Dedifferentiated amniotic fluid mesenchymal stem cell (primary cell): Measurements from ENCODE around the gene GNG2.
A peak's percentile ranks its signal among the peaks of the same experiment; 100 is the strongest.

Source experiments
- DNase-seq: peaks from one replicate; pipeline ENCODE4 v3.0.0-alpha.2; 2016; ENCODE audit errors: extremely low spot score

The GNG2 gene

GRCh38 chr14:51856792-51857296 lies 3.6 kb upstream of the GNG2 start:
- DNase-seq = no peak

- DNase-seq = no peak
Measured at GRCh38 chr14:51859131-51859530, 1.3 kb upstream of the GNG2 start.

- no peak for DNase-seq
Measured at GRCh38 chr14:51860825-51861499, 550 bp downstream of the GNG2 start.

GRCh38 chr14:51862176-51862796 lies 1.9 kb downstream of the GNG2 start:
- DNase-seq = no peak

DNA sequence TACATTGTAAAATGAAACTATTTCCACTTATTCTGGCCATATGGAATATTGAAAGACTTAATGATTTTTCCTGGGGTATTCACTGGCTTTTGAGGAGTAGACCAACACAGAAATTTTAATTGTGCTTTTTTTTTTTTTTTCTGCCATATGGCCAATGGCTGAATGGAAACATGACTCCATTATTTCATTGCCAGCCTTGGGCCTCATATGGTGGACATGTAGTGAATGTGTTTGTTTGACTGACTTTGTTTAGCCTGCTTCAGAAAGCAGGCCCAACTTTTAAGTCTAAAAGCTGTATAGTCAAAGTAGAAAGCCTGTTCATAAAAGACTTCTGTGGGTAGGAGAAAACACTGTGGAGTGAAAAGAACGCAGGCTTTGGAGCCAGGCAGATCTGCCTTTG lies 2.4 kb downstream of the GNG2 start:
- DNase-seq = no peak

DNA sequence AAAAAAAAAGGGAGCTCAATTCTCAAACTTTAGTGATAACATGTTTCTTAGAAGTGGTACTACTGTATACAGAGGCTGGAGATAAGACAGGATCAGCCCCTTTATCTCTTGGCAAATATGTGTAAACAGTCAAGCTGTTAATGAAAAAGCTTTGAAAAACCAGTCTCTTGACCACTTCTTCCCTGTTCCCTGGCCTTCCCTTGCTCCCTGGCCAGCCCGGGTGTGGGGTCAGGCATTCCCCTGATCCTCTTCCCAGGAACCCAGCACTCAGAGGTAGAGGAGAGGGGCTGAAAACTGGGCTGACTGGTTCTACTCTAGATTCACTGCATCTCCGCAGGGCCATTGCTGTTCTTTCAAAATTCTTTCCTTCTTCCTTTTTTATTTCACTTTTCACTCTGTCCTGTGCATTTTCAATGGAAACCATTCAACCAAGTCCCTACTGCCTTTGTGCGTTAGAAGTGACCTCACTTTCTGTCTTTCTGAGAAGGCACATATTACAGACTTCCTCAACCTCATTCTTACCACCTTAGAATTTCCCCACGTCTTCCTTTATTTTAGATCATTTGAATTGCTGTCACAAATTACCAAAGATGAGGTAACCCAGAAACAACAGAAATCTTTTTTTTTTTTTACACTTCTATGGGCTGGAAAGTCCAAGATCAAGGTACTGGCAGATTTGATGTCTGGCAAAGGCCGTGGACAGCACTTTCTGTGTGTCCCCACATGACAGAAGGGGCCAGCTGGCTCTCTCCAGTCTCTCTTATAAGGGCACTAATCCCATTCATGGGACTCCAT lies 5.7 kb downstream of the GNG2 start:
- no peak for DNase-seq

- no peak for DNase-seq
Measured at GRCh38 chr14:51867741-51868140, 7.3 kb downstream of the GNG2 start.

- no peak for DNase-seq
Measured at GRCh38 chr14:51868405-51868804, 8.0 kb downstream of the GNG2 start.

- DNase-seq = no peak
Measured at GRCh38 chr14:51869411-51870100, 9.1 kb downstream of the GNG2 start.

- DNase-seq = no peak
Measured at GRCh38 chr14:51870606-51871005, 10.2 kb downstream of the GNG2 start.

DNA sequence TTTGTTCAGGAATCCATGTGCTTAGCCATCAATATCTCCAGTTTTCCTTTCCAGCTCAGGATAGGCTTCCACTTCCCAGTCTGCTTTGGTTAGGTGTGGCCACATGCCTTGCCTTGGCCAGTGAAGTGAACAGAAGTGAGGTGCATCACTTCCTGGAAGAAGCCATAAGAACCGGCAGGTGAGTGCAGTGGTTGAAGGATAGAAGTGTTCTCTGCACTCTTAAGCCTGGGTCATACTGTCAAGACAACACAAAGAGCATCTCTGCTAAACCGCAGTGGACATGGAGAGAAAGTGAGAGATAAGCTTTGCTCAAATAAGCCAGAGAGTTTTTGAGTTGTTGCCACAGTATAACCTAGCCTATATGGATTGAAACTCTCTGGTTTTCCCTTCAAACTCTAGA lies 11.4 kb downstream of the GNG2 start:
- DNase-seq = no peak

- DNase-seq = no peak
Measured at GRCh38 chr14:51872396-51872795, 12.0 kb downstream of the GNG2 start.

GRCh38 chr14:51873221-51873893 lies 12.9 kb downstream of the GNG2 start:
- DNase-seq = peak; percentile 84

DNA sequence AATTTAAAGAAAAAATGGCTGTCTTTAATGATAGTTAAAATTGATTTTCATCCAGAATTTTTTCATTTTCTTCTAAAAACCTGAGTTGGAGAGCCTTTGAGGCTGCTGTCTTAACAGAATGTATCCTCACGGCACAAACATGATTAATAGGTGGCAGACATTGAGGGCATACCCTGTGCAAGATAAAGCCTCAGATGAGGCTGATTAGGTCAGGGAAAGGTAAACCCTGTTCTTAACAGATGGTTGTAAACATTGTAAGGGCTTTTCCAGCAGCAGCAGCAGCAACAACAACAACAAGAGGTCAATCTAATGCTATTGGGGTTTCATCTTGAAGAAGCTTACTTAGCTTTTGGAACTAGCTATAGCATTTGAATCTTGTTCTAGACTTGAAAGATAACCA lies 17.4 kb downstream of the GNG2 start:
- no peak for DNase-seq

DNA sequence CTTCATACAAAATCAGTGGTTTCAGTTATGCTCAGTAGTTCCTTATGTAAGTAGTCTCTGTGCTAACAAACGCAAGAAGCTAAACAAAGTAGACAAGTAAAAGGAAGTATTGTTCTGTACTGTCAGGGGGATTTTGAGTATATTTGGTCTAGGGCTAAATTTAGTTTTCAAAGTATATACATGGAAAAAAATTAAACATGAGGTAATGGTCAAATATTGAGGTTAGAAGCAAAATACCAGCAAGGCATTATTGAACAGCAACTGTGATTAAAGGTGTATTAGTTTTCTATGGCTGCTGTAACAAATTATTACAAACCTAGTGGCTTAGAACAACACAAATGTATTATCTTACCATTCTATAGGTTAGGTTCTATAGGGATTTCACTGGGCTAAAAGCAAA lies 18.8 kb downstream of the GNG2 start:
- DNase-seq = no peak

DNA sequence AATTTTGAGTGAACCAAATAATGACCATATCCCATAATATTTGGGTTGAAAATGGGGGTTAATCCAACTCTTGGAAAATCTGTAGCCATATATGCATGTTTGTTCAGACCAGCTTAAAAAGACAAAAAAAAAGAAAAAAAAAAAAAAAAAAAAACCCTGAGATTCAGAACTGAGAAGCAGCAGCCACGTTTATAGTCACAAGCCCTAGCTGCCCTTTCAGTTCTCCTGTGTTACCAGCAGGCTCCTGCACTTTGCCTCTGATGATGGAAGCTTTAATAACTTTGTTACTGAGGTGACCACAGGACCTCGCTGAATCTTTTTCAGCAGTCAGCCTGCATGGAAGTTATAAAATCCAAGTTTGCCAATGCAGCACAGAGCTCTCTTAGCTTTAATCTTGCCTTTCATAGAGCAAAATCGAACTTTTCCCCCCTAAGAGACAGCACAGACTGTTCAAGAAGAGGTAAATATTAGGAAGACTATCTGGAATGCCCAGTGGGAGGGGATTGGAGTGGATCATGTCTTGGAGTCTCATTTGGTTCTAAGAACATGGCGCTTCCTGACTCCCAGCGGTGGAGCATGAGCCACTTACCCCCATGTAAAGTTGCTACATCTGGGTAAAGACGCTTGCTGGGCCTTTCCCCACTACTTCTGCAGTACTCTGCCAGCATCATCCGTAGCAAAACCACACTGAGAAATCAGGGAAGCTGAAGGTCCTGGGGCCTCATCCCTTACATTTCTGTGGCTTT lies 20.6 kb downstream of the GNG2 start:
- no peak for DNase-seq

GRCh38 chr14:51881636-51882035 lies 21.2 kb downstream of the GNG2 start:
- no peak for DNase-seq

DNA sequence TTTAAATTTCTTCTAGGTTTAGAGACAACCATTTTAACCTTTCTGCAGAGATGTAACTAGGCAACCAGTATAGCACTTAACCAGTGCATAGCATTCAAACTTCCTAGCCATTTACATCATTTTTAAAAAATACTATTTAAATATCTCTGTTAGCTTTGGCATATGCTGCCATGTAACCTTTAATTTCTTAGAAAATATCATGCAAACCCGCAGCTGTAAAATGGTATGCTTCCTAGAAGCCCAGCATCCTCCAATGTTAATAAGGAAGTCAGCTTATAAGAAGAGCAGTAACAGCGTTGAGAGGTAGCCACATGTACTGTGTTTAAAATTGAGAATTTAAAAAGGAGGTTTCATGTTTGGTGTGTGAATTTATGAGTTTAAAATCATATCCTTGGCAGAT lies 22.8 kb downstream of the GNG2 start:
- DNase-seq = no peak

- no peak for DNase-seq
Measured at GRCh38 chr14:51884086-51884927, 23.9 kb downstream of the GNG2 start.

DNA sequence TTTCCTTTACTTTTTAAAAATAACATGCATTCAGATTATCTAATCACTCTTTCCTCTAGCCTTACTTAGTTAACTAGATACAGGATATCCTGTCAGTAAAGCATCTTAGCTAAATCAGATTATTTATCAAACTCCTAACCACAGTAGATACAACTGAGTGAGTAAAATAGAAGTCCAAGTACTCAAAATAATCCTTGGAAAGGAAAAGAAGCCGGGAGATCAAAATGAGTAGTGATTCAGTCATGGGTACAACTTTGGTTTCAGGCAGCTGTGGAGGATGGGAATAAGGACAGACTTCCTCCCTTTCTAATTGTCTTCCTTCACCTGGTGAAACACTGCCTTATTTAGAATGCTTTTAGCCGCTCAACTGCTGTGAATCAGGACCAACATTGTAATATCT lies 29.4 kb downstream of the GNG2 start:
- no peak for DNase-seq
